GM10266 (cell line): ENCODE results near the gene ZNF462.

Experiments
- DNase-seq: peaks from one replicate; pipeline ENCODE4 v3.0.0; 2012; ENCODE audit errors: extremely low spot score
- TF ChIP-seq, protein P1 (sequence below): IDR thresholded peaks from 2 replicates; pipeline ENCODE4 v1.5.1; 2012; ENCODE audit warnings: mild to moderate bottlenecking, low read depth; ENCODE audit not compliant: control insufficient read depth, insufficient read depth; ENCODE audit errors: missing control alignments

Gene ZNF462

GRCh38 chr9:107049803-107050184, 186.8 kb downstream of the ZNF462 start:
- DNase-seq: no peak
- TF ChIP-seq, protein P1, sequence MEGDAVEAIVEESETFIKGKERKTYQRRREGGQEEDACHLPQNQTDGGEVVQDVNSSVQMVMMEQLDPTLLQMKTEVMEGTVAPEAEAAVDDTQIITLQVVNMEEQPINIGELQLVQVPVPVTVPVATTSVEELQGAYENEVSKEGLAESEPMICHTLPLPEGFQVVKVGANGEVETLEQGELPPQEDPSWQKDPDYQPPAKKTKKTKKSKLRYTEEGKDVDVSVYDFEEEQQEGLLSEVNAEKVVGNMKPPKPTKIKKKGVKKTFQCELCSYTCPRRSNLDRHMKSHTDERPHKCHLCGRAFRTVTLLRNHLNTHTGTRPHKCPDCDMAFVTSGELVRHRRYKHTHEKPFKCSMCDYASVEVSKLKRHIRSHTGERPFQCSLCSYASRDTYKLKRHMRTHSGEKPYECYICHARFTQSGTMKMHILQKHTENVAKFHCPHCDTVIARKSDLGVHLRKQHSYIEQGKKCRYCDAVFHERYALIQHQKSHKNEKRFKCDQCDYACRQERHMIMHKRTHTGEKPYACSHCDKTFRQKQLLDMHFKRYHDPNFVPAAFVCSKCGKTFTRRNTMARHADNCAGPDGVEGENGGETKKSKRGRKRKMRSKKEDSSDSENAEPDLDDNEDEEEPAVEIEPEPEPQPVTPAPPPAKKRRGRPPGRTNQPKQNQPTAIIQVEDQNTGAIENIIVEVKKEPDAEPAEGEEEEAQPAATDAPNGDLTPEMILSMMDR: no peak

DNA sequence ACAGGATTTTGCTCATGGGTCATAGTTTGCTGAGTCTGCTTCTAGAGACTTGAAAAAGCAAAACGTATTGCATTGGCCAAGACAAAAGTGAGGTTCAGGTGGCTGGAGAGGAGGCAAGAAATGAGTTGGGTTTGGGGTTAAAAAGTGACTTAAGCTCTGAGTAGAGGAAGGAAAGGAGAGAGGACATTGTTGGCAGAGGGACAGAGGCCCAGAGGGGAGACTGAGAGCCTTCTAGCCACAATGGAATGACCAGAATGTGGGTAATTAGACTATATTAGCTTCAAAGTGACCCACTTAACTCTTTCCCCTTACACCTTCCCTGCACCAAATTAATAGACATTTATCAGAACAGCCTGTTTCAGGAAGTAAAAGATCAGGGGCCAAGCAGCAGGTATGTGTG, 188.4 kb downstream of the ZNF462 start:
- no peak for DNase-seq
- TF ChIP-seq, protein P1: no peak

- TF ChIP-seq, protein P1: no peak
- no peak for DNase-seq
Measured at GRCh38 chr9:107054146-107054545, 191.2 kb downstream of the ZNF462 start.

GRCh38 chr9:107059220-107059619, 196.3 kb downstream of the ZNF462 start:
- TF ChIP-seq, protein P1: no peak
- DNase-seq: no peak

GRCh38 chr9:107060062-107060461, 197.1 kb downstream of the ZNF462 start:
- no peak for DNase-seq
- TF ChIP-seq, protein P1: no peak
